ENCODE data around the gene RPS6KB1.
"Not testable (repeated sequence)": the region's sequence is repeated elsewhere in the genome, so short reads cannot be mapped to it uniquely, and the experiment has no call there.

Gene RPS6KB1

GRCh38 chr17:59872351-59872750, 20.6 kb upstream of the RPS6KB1 start:
- DNase-seq = no peak

GRCh38 chr17:59873414-59873813, 19.5 kb upstream of the RPS6KB1 start:
- DNase-seq = not testable (repeated sequence)

GRCh38 chr17:59874376-59874775, 18.5 kb upstream of the RPS6KB1 start:
- DNase-seq = no peak

- DNase-seq = no peak
These were observed 16.8 kb upstream of the RPS6KB1 start for GRCh38 chr17:59876107-59876506.

- DNase-seq = no peak
These were observed 15.0 kb upstream of the RPS6KB1 start for GRCh38 chr17:59877965-59878364.

GRCh38 chr17:59878624-59879023, 14.3 kb upstream of the RPS6KB1 start:
- DNase-seq = no peak

GRCh38 chr17:59884861-59885260, 8.1 kb upstream of the RPS6KB1 start:
- DNase-seq = no peak

- DNase-seq = no peak
These were observed 4.7 kb upstream of the RPS6KB1 start for GRCh38 chr17:59888145-59888750.

- peak; percentile 26 for DNase-seq
These were observed 2.2 kb upstream of the RPS6KB1 start for GRCh38 chr17:59890720-59891119.

GRCh38 chr17:59892251-59892923, 534 bp upstream of the RPS6KB1 start:
- no peak for DNase-seq

GRCh38 chr17:59893676-59894100, 767 bp downstream of the RPS6KB1 start:
- DNase-seq = no peak

- DNase-seq = peak; percentile 50
These were observed 4.2 kb downstream of the RPS6KB1 start for GRCh38 chr17:59897090-59897489.

GRCh38 chr17:59899099-59899498, 6.2 kb downstream of the RPS6KB1 start:
- no peak for DNase-seq

- DNase-seq = no peak
These were observed 8.7 kb downstream of the RPS6KB1 start for GRCh38 chr17:59901604-59902003.

GRCh38 chr17:59903455-59903854, 10.5 kb downstream of the RPS6KB1 start:
- DNase-seq = no peak

- DNase-seq = no peak
These were observed 14.5 kb downstream of the RPS6KB1 start for GRCh38 chr17:59907467-59907866.

- peak; percentile 55 for DNase-seq
These were observed 21.4 kb downstream of the RPS6KB1 start for GRCh38 chr17:59914274-59914854.

GRCh38 chr17:59916446-59916845, 23.5 kb downstream of the RPS6KB1 start:
- no peak for DNase-seq

- not testable (repeated sequence) for DNase-seq
These were observed 27.7 kb downstream of the RPS6KB1 start for GRCh38 chr17:59920637-59921036.

- not testable (repeated sequence) for DNase-seq
These were observed 37.2 kb downstream of the RPS6KB1 start for GRCh38 chr17:59930121-59930520.

GRCh38 chr17:59930768-59931167, 37.8 kb downstream of the RPS6KB1 start:
- peak; percentile 3 for DNase-seq

GRCh38 chr17:59933317-59933716, 40.4 kb downstream of the RPS6KB1 start:
- not testable (repeated sequence) for DNase-seq

GRCh38 chr17:59940697-59941096, 47.8 kb downstream of the RPS6KB1 start:
- not testable (repeated sequence) for DNase-seq

GRCh38 chr17:59941131-59941530, 48.2 kb downstream of the RPS6KB1 start:
- DNase-seq = no peak

Data from fibroblast of skin of right biceps (primary cell).